GM20000 (cell line): Measurements from ENCODE around the gene SMARCC2.

ENCODE experiments used
- DNase-seq: peaks from one replicate; pipeline ENCODE4 v3.0.0; 2012; ENCODE audit warnings: low spot score
- CTCF ChIP-seq: IDR thresholded peaks from 2 replicates; pipeline ENCODE4 v1.5.1; 2012; ENCODE audit warnings: mild to moderate bottlenecking, control low read depth; ENCODE audit errors: extremely low read depth, missing control alignments

Gene SMARCC2

DNA sequence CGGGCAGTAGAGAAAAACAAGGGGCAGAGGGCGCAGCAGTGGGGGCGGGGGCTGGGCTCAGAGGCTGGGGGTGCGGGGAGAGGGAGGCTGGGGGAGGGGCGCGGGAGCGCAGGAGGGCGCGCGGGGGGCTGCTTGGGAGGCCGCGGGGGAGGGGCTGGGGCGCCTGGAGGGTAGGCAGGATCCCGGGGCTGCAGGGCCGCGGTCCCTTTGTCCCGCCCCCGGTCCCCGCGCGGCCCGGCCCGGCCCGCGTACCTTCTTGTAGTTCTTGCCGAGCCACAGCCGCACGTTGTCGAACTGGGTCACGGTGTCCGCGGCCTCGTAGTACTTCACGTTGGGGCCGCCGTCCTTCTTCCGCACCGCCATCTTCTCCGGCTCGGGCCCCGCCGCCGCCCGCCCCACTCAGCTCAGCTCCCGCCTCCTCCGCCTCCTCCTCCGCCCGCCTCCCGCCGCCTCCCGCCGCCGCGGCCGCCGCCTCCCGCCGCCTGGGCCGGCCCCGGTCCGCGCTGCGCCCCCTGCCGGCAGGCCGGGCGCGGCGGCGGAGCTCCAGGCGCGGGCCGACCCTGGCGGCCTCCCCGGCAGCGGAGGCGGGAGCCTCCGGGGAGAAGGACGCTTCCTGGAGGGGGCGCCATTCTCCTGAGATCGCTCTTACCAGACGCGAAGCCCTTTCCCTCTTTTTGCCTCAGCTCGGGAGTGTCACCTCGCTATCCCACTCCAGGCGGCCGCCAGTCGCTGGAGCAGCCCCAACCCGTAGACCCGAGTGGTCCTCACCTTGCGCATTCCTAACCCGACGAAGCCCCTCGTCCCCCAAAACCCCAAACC lies at the start of gene SMARCC2:
Gene SMARCC2, minus strand, starts transcription at position 385 of the 819 bp plus-strand sequence. Its CDS starts 22 bp downstream, at position 363.
- DNase-seq: peak; percentile 96
- TF ChIP-seq CTCF: peak; percentile 73

DNA sequence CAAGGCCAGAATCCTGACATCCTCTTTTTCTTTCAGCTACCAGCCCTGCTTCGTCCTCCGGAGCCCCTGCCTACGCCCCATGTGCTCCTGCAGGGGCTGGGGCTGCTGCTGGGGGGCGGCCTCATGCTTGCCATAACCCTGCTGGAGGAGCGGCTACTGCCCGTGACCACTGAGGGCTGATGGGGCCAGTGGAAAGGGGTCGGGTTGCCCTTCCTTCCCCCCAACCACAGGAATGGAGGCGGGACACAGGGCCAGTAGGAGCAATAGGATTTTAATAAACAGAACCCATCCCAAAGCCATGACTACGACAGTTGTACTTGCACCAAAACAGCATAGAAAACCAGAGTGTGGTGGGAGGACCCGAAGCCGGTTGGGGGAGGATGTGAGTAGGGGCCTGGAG lies 48.3 kb upstream of the SMARCC2 start:
- TF ChIP-seq CTCF: no peak
- DNase-seq: no peak

- no peak for TF ChIP-seq CTCF
- DNase-seq: no peak
Measured at GRCh38 chr12:56236985-56237384, 47.7 kb upstream of the SMARCC2 start.

DNA sequence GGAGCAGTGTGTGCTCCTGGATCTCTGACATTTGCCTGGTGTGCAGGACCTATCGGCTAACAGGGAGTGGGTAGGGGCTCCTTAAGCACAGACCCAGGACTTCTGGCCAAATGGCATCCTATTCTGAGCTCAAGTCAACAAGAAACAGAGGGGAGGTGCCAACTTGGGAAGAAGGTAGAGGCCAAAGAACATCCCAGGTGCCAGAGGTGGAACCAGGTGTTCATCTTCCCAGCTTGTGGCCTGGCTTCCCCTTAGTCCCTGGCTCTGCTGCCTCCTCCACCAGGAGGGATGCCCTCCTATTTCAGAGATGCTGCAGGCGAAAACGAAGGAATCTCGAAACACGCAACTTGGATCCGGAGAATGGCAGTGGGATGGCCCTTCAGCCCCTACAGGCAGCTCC lies 46.8 kb upstream of the SMARCC2 start:
- no peak for DNase-seq
- TF ChIP-seq CTCF: no peak

DNA sequence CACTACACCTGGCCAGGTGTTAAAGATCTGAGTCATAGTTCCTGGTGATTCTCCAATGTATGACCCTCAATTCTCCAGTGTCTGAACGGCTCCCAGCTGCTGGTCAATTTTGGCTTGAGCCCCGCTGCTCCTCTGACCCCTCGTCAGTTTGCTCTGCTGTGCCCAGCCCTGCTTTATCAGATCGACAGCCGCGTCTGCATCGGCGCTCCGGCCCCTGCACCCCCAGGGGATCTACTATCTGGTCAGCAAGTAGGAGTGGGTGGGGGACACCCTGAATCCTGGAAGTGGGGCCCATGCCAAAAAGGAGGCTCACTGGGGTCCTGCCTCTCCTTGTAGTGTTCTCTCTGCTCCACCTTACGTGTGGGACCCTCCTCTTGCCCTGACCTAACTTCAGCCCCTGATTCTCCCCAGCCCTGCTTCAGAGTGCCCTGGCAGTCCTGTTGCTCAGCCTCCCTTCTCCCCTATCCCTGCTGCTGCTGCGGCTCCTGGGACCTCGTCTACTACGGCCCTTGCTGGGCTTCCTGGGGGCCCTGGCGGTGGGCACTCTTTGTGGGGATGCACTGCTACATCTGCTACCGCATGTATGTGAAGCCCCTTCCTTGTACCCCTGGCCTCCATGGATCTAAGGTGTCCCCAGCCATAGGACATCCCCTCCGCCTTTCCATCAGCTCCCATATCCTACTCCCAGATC lies 45.6 kb upstream of the SMARCC2 start:
- no peak for DNase-seq
- no peak for TF ChIP-seq CTCF

GRCh38 chr12:56231184-56231582 lies 41.9 kb upstream of the SMARCC2 start:
- no peak for DNase-seq
- TF ChIP-seq CTCF: no peak

- no peak for DNase-seq
- no peak for TF ChIP-seq CTCF
Measured at GRCh38 chr12:56230432-56231183, 41.3 kb upstream of the SMARCC2 start.
